ENCODE results near the gene ELMO1. TPM values are rescaled to one million over a fixed set of nuclear protein-coding genes. Genes with fewer than 3 reads are reported as not detected.

Gene ELMO1
- total RNA-seq, 1 experiment from 2014 or later, result 7.8 TPM

- no peak overlapping the region for H2AFZ ChIP-seq (ENCODE audit: low read length)
Measured at GRCh38 chr7:37065779-37066271, 382.8 kb downstream of the ELMO1 start.

More at GRCh38 chr7:37065779-37066271, 382.8 kb downstream of the ELMO1 start:
- WGBS (ENCODE audit: extremely low coverage, insufficient read length, low lambda C conversion rate), result no CpG with 5 or more reads among the region's 5 CpGs
- H3K4ac ChIP-seq (ENCODE audit: low read depth, low read length), result no peak overlapping the region
- no peak overlapping the region for H2BK20ac ChIP-seq (ENCODE audit: low read depth, low read length, poor library complexity, severe bottlenecking)
- H4K91ac ChIP-seq (ENCODE audit: insufficient read length, low read depth, low read length), result no peak overlapping the region
- no peaks in the 10 kb centered on the region for H4K20me1 ChIP-seq (ENCODE audit: control insufficient read depth, insufficient read depth, insufficient read length)
- Mint-ChIP-seq H3K9me3 (no peaks in the 10 kb centered on the region), H3K36me3 (ENCODE audit: insufficient read depth in 1 of 3, low read depth in 3 of 3) (no peaks in the 10 kb centered on the region), H3K27ac (no peak overlapping the region), H3K4me3 (no peak overlapping the region), H3K27me3 (ENCODE audit: low read depth) (no peaks in the 10 kb centered on the region), H3K4me1 (no peaks in the 10 kb centered on the region; a peak in 1 of 4 replicates)
- H3K23me2 ChIP-seq (ENCODE audit: insufficient read length, low read depth, low read length, poor library complexity, severe bottlenecking), result no peaks in the 10 kb centered on the region
- no peak overlapping the region for H2AK5ac ChIP-seq (ENCODE audit: insufficient read length, low read length)
- H3K14ac ChIP-seq (ENCODE audit: insufficient read depth, low read length), result no peak overlapping the region
- H2BK12ac ChIP-seq (ENCODE audit: insufficient read length, low read depth, low read length), result no peak overlapping the region
- H3K9ac ChIP-seq (ENCODE audit: extremely low read depth, insufficient read length, low read length), result no peak overlapping the region
- no peak overlapping the region for H2BK15ac ChIP-seq (ENCODE audit: low read depth, low read length)
- TF ChIP-seq CTCF (conservative IDR thresholded peaks at IDR 0.05), result no peak
- H4K5ac ChIP-seq (ENCODE audit: insufficient read length, low read depth, low read length), result no peak overlapping the region
- H3K4me2 ChIP-seq (ENCODE audit: insufficient read depth, insufficient read length, low read length), result no peak overlapping the region
- no peak overlapping the region for H3K27ac ChIP-seq (ENCODE audit: insufficient read length, low read depth, low read length)
- H3K56ac ChIP-seq (ENCODE audit: insufficient read length, low read depth, low read length), result no peak overlapping the region
- DNase-seq, result no peak
- H3K18ac ChIP-seq (ENCODE audit: insufficient read length, low read depth, low read length), result no peak overlapping the region
- H2BK120ac ChIP-seq (ENCODE audit: low read depth, low read length, poor library complexity, severe bottlenecking), result no peak overlapping the region
- H3K4me1 ChIP-seq (ENCODE audit: insufficient read depth, low read length), result no peaks in the 10 kb centered on the region
- H4K8ac ChIP-seq (replicated peaks; ENCODE audit: insufficient read length, low read depth, low read length), result no peak overlapping the region
- H3K79me2 ChIP-seq (ENCODE audit: insufficient read depth, low read length), result no peaks in the 10 kb centered on the region
- H3T11ph ChIP-seq (ENCODE audit: low read length), result no peak overlapping the region
- H2BK5ac ChIP-seq (ENCODE audit: insufficient read length, low read length), result no peak overlapping the region
- H3K27me3 ChIP-seq (ENCODE audit: insufficient read depth, low read length), result no peaks in the 10 kb centered on the region
- H3K23ac ChIP-seq (ENCODE audit: insufficient read length, low read depth, low read length), result no peak overlapping the region
- H3K79me1 ChIP-seq (ENCODE audit: insufficient read depth, low read depth, low read length, poor library complexity, severe bottlenecking), result no peaks in the 10 kb centered on the region
- no peaks in the 10 kb centered on the region for H3K9me3 ChIP-seq (ENCODE audit: control insufficient read depth, low read depth, low read length)
